Esophagus muscularis mucosa (tissue), 4 donors: ENCODE measurements around the gene RAB11B. TPM values are rescaled to one million over a fixed set of nuclear protein-coding genes. Genes with fewer than 3 reads are reported as not detected.

Experiments used
- DNase-seq: peaks from one replicate; pipeline ENCODE4 v3.0.0-alpha.2; 2017; ENCODE audit errors: extremely low spot score
- H3K27ac ChIP-seq, 4 donors: fragments of 200-600 bp; sonication (generic); replicated peaks in 1 of 4; 1 replicate in 3 of 4; 2 replicates in 1 of 4; pipeline ENCODE4 v1.5.1; 2016 to 2019; ENCODE audit warnings: mild to moderate bottlenecking in 1 of 4
- H3K27me3 ChIP-seq, 4 donors: fragments of 200-600 bp; sonication (generic); one replicate each; pipeline versions ENCODE4 v1.5.1 to v1.6.0; 2016 to 2019
- H3K36me3 ChIP-seq, 4 donors: fragments of 200-600 bp; sonication (generic); one replicate each; pipeline ENCODE4 v1.5.1; 2016 to 2019
- H3K4me1 ChIP-seq, 4 donors: fragments of 200-600 bp; sonication (generic); one replicate each; pipeline ENCODE4 v1.5.1; 2016 to 2019
- H3K4me3 ChIP-seq, 4 donors: fragments of 200-600 bp; sonication (generic); 1 replicate in 2 of 4; 2 replicates in 2 of 4; pipeline ENCODE4 v1.5.1; 2016 to 2019; ENCODE audit warnings: mild to moderate bottlenecking in 4 of 4, moderate library complexity in 1 of 4
- H3K9me3 ChIP-seq, 4 donors: fragments of 200-600 bp; sonication (generic); 1 replicate in 3 of 4; 2 replicates in 1 of 4; pipeline ENCODE4 v1.5.1; 2016 to 2019
- CTCF ChIP-seq, 3 experiments: fragments of 200-600 bp in 2 of 3; fragments of 450-650 bp in 1 of 3; sonication (generic) in 2 of 3; IDR thresholded peaks; one replicate each; pipeline ENCODE4 v1.5.1; 2017 to 2019; ENCODE audit warnings: antibody characterized with exemption in 3 of 3, mild to moderate bottlenecking in 2 of 3, moderate library complexity in 1 of 3
- EP300 ChIP-seq: sonication (generic); formaldehyde crosslinking; IDR thresholded peaks from one replicate; pipeline ENCODE4 v1.6.1; 2017; ENCODE audit warnings: antibody characterized with exemption
- POLR2A ChIP-seq: fragments of 450-650 bp; IDR thresholded peaks from one replicate; pipeline ENCODE4 v1.6.1; 2017; ENCODE audit warnings: antibody characterized with exemption, moderate library complexity, mild to moderate bottlenecking, low read depth
- POLR2AphosphoS5 ChIP-seq, 2 donors: sonication (generic); formaldehyde crosslinking; IDR thresholded peaks; one replicate each; pipeline ENCODE4 v1.6.1; 2017; ENCODE audit warnings: antibody characterized with exemption in 2 of 2
- WGBS: methylation state at CpG from one replicate; pipeline ENCODE4 v1.1.5; 2018; 5-methylcytosine and 5-hydroxymethylcytosine counted together
- intact Hi-C: fragments of 100-400 bp; cut with DNase I; formaldehyde crosslinking; loops from one replicate; pipeline ENCODE4 v1.15.1; 2023
- total RNA-seq, 4 donors: library from RNA; depleted of rRNA; stranded (reverse); fragments of >200 nt; gene quantifications; one replicate each; pipeline versions ENCODE4 v1.1.0 to v1.2.1, GENCODE V29; 2016

RAB11B gene
- total RNA-seq, 4 donors from 2014 or later: 27.8 to 101 (median 42.3) TPM

- Histone ChIP-seq H3K4me3 (peak overlapping the region; percentile 19 to 71 (median 28)), H3K9me3 (no peaks in the 10 kb centered on the region), H3K4me1 (peaks cover 51 to 78% (median 72%) of the 10 kb centered on the region in 4 donors), H3K27ac (peak overlapping the region in 3 of 4 donors; percentile 60 to 90 (median 62)), H3K36me3 (peaks cover 0 to 57% (median 8%) of the 10 kb centered on the region in 4 donors), H3K27me3 (peaks cover 0 to 14% (median 0%) of the 10 kb centered on the region in 4 donors)
- intact Hi-C loops: no loop called here
- TF ChIP-seq POLR2A (no peak), POLR2AphosphoS5 (IDR thresholded peaks at IDR 0.05) (no peak), EP300 (no peak), CTCF (IDR thresholded peaks at IDR 0.05) (no peak)
- DNase-seq: no peak
- WGBS: 72% methylated on average over 8 of the region's 13 CpGs
Observed at GRCh38 chr19:8366961-8367326, 23.2 kb upstream of the RAB11B start.

- DNase-seq: no peak
- Histone ChIP-seq H3K4me1 (peaks cover 46 to 73% (median 67%) of the 10 kb centered on the region in 4 donors), H3K9me3 (no peaks in the 10 kb centered on the region), H3K27me3 (peaks cover 0 to 14% (median 0%) of the 10 kb centered on the region in 4 donors), H3K27ac (peak overlapping the region in 3 of 4 donors; percentile 60 to 90 (median 62)), H3K4me3 (peak overlapping the region; percentile 19 to 71 (median 28)), H3K36me3 (peaks cover 0 to 62% (median 8%) of the 10 kb centered on the region in 4 donors)
- intact Hi-C loops: no loop called here
- WGBS: 23% methylated on average over 22 of the region's 23 CpGs
- TF ChIP-seq POLR2A (no peak), POLR2AphosphoS5 (IDR thresholded peaks at IDR 0.05) (peak; percentile 56 to 79), CTCF (IDR thresholded peaks at IDR 0.05) (no peak), EP300 (peak; percentile 28)
Observed at GRCh38 chr19:8367327-8368001, 22.7 kb upstream of the RAB11B start.

- Histone ChIP-seq H3K4me3 (no peak overlapping the region), H3K36me3 (peaks cover 0 to 84% (median 26%) of the 10 kb centered on the region in 4 donors), H3K27me3 (no peaks in the 10 kb centered on the region), H3K9me3 (no peaks in the 10 kb centered on the region), H3K27ac (peak overlapping the region in 1 of 4 donors; percentile 27), H3K4me1 (peaks cover 18 to 53% (median 49%) of the 10 kb centered on the region in 4 donors)
- 90% methylated on average over 19 of the region's 19 CpGs for WGBS
- no peak for TF ChIP-seq POLR2AphosphoS5 (IDR thresholded peaks at IDR 0.05)
- TF ChIP-seq EP300: no peak
- TF ChIP-seq POLR2A: no peak
- TF ChIP-seq CTCF (IDR thresholded peaks at IDR 0.05): no peak
- intact Hi-C loops: no loop called here
- no peak for DNase-seq
Observed at GRCh38 chr19:8370176-8371010, 19.8 kb upstream of the RAB11B start.

GRCh38 chr19:8371011-8371804 lies 19.0 kb upstream of the RAB11B start:
- peaks cover 0 to 76% (median 34%) of the 10 kb centered on the region in 4 donors for H3K36me3 ChIP-seq
- no peaks in the 10 kb centered on the region for H3K27me3 ChIP-seq
- WGBS: 89% methylated on average over 16 of the region's 28 CpGs
- peak in 1 of 2 donors; percentile 6 for TF ChIP-seq POLR2AphosphoS5 (IDR thresholded peaks at IDR 0.05)
- TF ChIP-seq POLR2A: no peak
- intact Hi-C loops: no loop called here
- no peaks in the 10 kb centered on the region for H3K9me3 ChIP-seq
- peaks cover 18 to 45% (median 43%) of the 10 kb centered on the region in 4 donors for H3K4me1 ChIP-seq
- no peak for DNase-seq
- no peak overlapping the region for H3K4me3 ChIP-seq
- H3K27ac ChIP-seq: peak overlapping the region in 1 of 4 donors; percentile 27
